Sigmoid colon (tissue), 4 donors: Measurements from ENCODE around the gene GUCA2B.

Experiments
- CTCF ChIP-seq, 4 experiments: fragments of 450-650 bp in 3 of 4; fragments of 200-600 bp in 1 of 4; IDR thresholded peaks; one replicate each; pipeline ENCODE4 v1.5.1; 2016 to 2019; ENCODE audit warnings: antibody characterized with exemption in 4 of 4, mild to moderate bottlenecking in 3 of 4, moderate library complexity in 2 of 4
- EP300 ChIP-seq, 4 donors: sonication (generic); formaldehyde crosslinking; IDR thresholded peaks; one replicate each; pipeline ENCODE4 v1.6.1; 2017; ENCODE audit warnings: antibody characterized with exemption in 4 of 4
- POLR2A ChIP-seq, 2 donors: fragments of 450-650 bp; IDR thresholded peaks; one replicate each; pipeline ENCODE4 v1.6.1; 2016; ENCODE audit warnings: antibody characterized with exemption in 2 of 2, mild to moderate bottlenecking in 2 of 2, moderate library complexity in 2 of 2
- POLR2AphosphoS5 ChIP-seq, 4 donors: sonication (generic); formaldehyde crosslinking; IDR thresholded peaks; one replicate each; pipeline ENCODE4 v1.6.1; 2017; ENCODE audit warnings: antibody characterized with exemption in 4 of 4

- TF ChIP-seq EP300 (IDR thresholded peaks at IDR 0.05) (no peak), CTCF (IDR thresholded peaks at IDR 0.05) (no peak), POLR2A (IDR thresholded peaks at IDR 0.05) (no peak), POLR2AphosphoS5 (IDR thresholded peaks at IDR 0.05) (no peak)
These were observed 25.4 kb upstream of the GUCA2B start for GRCh38 chr1:42127767-42128166.
